HG02759 (cell line): ENCODE data around the gene ARHGAP44.

Experiments
- ATAC-seq: cut with Tn5 transposase; IDR thresholded peaks from one replicate; pipeline ENCODE4 v1.9.1; 2021; ENCODE audit warnings: mild to moderate bottlenecking, moderate library complexity; ENCODE audit not compliant: unreplicated experiment

Gene ARHGAP44

GRCh38 chr17:12896180-12896785, 107.0 kb downstream of the ARHGAP44 start:
- no peak for ATAC-seq

GRCh38 chr17:12898110-12898509, 108.8 kb downstream of the ARHGAP44 start:
- no peak for ATAC-seq

GRCh38 chr17:12899604-12900003, 110.3 kb downstream of the ARHGAP44 start:
- no peak for ATAC-seq

GRCh38 chr17:12900474-12900873, 111.2 kb downstream of the ARHGAP44 start:
- ATAC-seq, result no peak

GRCh38 chr17:12902046-12902445, 112.7 kb downstream of the ARHGAP44 start:
- ATAC-seq, result no peak

- ATAC-seq, result no peak
Measured at GRCh38 chr17:12907477-12907876, 118.2 kb downstream of the ARHGAP44 start.

GRCh38 chr17:12909046-12909445, 119.7 kb downstream of the ARHGAP44 start:
- ATAC-seq, result no peak

GRCh38 chr17:12909511-12909910, 120.2 kb downstream of the ARHGAP44 start:
- ATAC-seq, result no peak

GRCh38 chr17:12911239-12911638, 121.9 kb downstream of the ARHGAP44 start:
- no peak for ATAC-seq

- no peak for ATAC-seq
Measured at GRCh38 chr17:12917399-12917798, 128.1 kb downstream of the ARHGAP44 start.

GRCh38 chr17:12918142-12918541, 128.8 kb downstream of the ARHGAP44 start:
- ATAC-seq, result no peak

GRCh38 chr17:12922120-12922519, 132.8 kb downstream of the ARHGAP44 start:
- no peak for ATAC-seq

- no peak for ATAC-seq
Measured at GRCh38 chr17:12924614-12925013, 135.3 kb downstream of the ARHGAP44 start.

- ATAC-seq, result no peak
Measured at GRCh38 chr17:12927001-12927400, 137.7 kb downstream of the ARHGAP44 start.

- no peak for ATAC-seq
Measured at GRCh38 chr17:12927541-12928425, 138.5 kb downstream of the ARHGAP44 start.

- no peak for ATAC-seq
Measured at GRCh38 chr17:12928736-12929135, 139.4 kb downstream of the ARHGAP44 start.

- ATAC-seq, result no peak
Measured at GRCh38 chr17:12936501-12936900, 147.2 kb downstream of the ARHGAP44 start.

- ATAC-seq, result no peak
Measured at GRCh38 chr17:12940699-12941098, 151.4 kb downstream of the ARHGAP44 start.

- no peak for ATAC-seq
Measured at GRCh38 chr17:12947047-12947446, 157.7 kb downstream of the ARHGAP44 start.

GRCh38 chr17:12952012-12952411, 162.7 kb downstream of the ARHGAP44 start:
- no peak for ATAC-seq

- no peak for ATAC-seq
Measured at GRCh38 chr17:12953156-12953555, 163.9 kb downstream of the ARHGAP44 start.

GRCh38 chr17:12955521-12955920, 166.2 kb downstream of the ARHGAP44 start:
- ATAC-seq, result no peak
